K562 (cell line): Measurements from ENCODE around the gene CNOT6L. TPM values are rescaled to one million over a fixed set of nuclear protein-coding genes. Genes with fewer than 3 reads are reported as not detected.

ENCODE experiments used
- ELF2 ChIP-seq: fragments of 250-450 bp; sonication (Bioruptor Pico); IDR thresholded peaks from 2 replicates; pipeline ENCODE4 v1.5.0; 2021; ENCODE audit warnings: mild to moderate bottlenecking
- HDAC2 ChIP-seq: fragments of 450-650 bp; IDR thresholded peaks from 2 replicates; pipeline ENCODE4 v1.6.1; 2016; ENCODE audit warnings: mild to moderate bottlenecking
- ID3 ChIP-seq, 2 experiments: fragments of 250-450 bp in 1 of 2; fragments of 450-650 bp in 1 of 2; sonication (Bioruptor Pico) in 1 of 2; IDR thresholded peaks; 2 replicates each; pipeline versions ENCODE4 v1.6.1 to v1.8.0; 2016 to 2021; ENCODE audit warnings: mild to moderate bottlenecking in 2 of 2, moderate library complexity in 2 of 2, missing compliant biosample characterization in 1 of 2, missing genetic modification characterization in 1 of 2
- NFE2 ChIP-seq: IDR thresholded peaks from 2 replicates; pipeline ENCODE4 v1.6.1; 2014; ENCODE audit warnings: antibody characterized with exemption, low read depth
- RAD21 ChIP-seq, 2 experiments: fragments of 250-450 bp in 1 of 2; fragments of 450-650 bp in 1 of 2; sonication (Bioruptor Pico) in 1 of 2; formaldehyde crosslinking in 1 of 2; IDR thresholded peaks in 1 of 2; conservative IDR thresholded peaks in 1 of 2; 2 replicates each; pipeline versions ENCODE4 v1.4.0 to v1.8.0; 2020 to 2022; ENCODE audit warnings: mild to moderate bottlenecking in 2 of 2, moderate library complexity in 1 of 2
- RBBP5 ChIP-seq: fragments of 200-600 bp; sonication (generic); IDR thresholded peaks from 2 replicates; pipeline ENCODE4 v1.6.1; 2012; ENCODE audit warnings: borderline replicate concordance, mild to moderate bottlenecking, low read length, control low read depth, inconsistent platforms; ENCODE audit not compliant: insufficient read depth, poor library complexity, severe bottlenecking
- RCOR1 ChIP-seq, 2 experiments: IDR thresholded peaks; 2 replicates each; pipeline ENCODE4 v1.6.1; 2012; ENCODE audit warnings: low read depth in 2 of 2, low read length in 2 of 2, borderline replicate concordance in 1 of 2, improper control_type of control experiment in 1 of 2
- SMAD3 ChIP-seq: fragments of 450-650 bp; formaldehyde crosslinking; conservative IDR thresholded peaks from 2 replicates; pipeline ENCODE4 v1.4.0; 2020; ENCODE audit warnings: mild to moderate bottlenecking
- TAF1 ChIP-seq: IDR thresholded peaks from 2 replicates; pipeline ENCODE4 v1.6.1; 2011; ENCODE audit warnings: mild to moderate bottlenecking, low read length, moderate library complexity; ENCODE audit not compliant: insufficient read depth, control insufficient read depth, severe bottlenecking; ENCODE audit errors: extremely low read depth
- TBL1XR1 ChIP-seq, 2 experiments: IDR thresholded peaks; 2 replicates each; pipeline ENCODE4 v1.6.1; 2012; ENCODE audit warnings: improper control_type of control experiment in 2 of 2, low read length in 2 of 2, mild to moderate bottlenecking in 1 of 2
- ZNF197 ChIP-seq: fragments of 200-800 bp; sonication (Bioruptor generic); IDR thresholded peaks from 2 replicates; pipeline ENCODE4 v1.6.1; 2016; ENCODE audit warnings: low read depth, missing genetic modification characterization, missing compliant biosample characterization
- ZNF384 ChIP-seq: IDR thresholded peaks from 2 replicates; pipeline ENCODE4 v1.6.1; 2012; ENCODE audit warnings: low read depth, low read length, improper control_type of control experiment
- polyA plus RNA-seq, 8 experiments: library from polyadenylated mRNA; depleted of rRNA in 4 of 8; stranded (reverse) in 5 of 8; unstranded in 3 of 8; fragments of >200 nt; fragmentation: Nextera tagmentation in 2 of 8; fragmentation: Illumina TruSeq in 1 of 8; extraction: Ambion mirVana in 2 of 8; extraction: Trizol in 1 of 8; gene quantifications; 2 replicates each; pipeline versions ENCODE4 v1.2.1 to v1.2.3, GENCODE V29; 2011 to 2014; ENCODE audit warnings: inconsistent platforms in 1 of 8, missing spikeins in 1 of 8
- total RNA-seq, 7 experiments: library from RNA; depleted of rRNA in 6 of 7; stranded (reverse); fragments of >200 nt in 6 of 7; fragmentation: Illumina TruSeq in 2 of 7; extraction: Trizol in 2 of 7; gene quantifications; 2 replicates each; pipeline versions ENCODE4 v1.2.1 to v1.2.3, GENCODE V29; 2011 to 2021; ENCODE audit warnings: low replicate concordance in 1 of 7
- TF ChIP-seq, protein P1 (sequence below), 2 experiments: fragments of 450-650 bp; IDR thresholded peaks; 2 replicates each; pipeline ENCODE4 v1.6.1; 2016; ENCODE audit warnings: mild to moderate bottlenecking in 2 of 2, borderline replicate concordance in 1 of 2, low read depth in 1 of 2, moderate library complexity in 1 of 2
- TF ChIP-seq, protein P2 (sequence below): fragments of 250-450 bp; sonication (Bioruptor Pico); IDR thresholded peaks from 2 replicates; pipeline ENCODE4 v1.8.0; 2022; ENCODE audit warnings: inconsistent platforms, mild to moderate bottlenecking, moderate library complexity, borderline replicate concordance

Gene CNOT6L
- total and polyA plus RNA-seq, 9 of the 15 experiments (the other 6 are each of a cell fraction or from before 2014, with no cell fraction given), result 3.7 to 27.9 (median 6.5) TPM

GRCh38 chr4:77862478-77863216, 43.5 kb upstream of the CNOT6L start, which contains the start of gene MRPL1 (continued):
- peak; percentile 80; the same call in 1 of the 2 replicates for TF ChIP-seq ZNF197 (CRISPR knock-in tag)
- TF ChIP-seq NFE2, result peak; percentile 24; the same call in 1 of the 2 replicates
- TF ChIP-seq HDAC2, result peak; percentile 97
- TF ChIP-seq, protein P1, sequence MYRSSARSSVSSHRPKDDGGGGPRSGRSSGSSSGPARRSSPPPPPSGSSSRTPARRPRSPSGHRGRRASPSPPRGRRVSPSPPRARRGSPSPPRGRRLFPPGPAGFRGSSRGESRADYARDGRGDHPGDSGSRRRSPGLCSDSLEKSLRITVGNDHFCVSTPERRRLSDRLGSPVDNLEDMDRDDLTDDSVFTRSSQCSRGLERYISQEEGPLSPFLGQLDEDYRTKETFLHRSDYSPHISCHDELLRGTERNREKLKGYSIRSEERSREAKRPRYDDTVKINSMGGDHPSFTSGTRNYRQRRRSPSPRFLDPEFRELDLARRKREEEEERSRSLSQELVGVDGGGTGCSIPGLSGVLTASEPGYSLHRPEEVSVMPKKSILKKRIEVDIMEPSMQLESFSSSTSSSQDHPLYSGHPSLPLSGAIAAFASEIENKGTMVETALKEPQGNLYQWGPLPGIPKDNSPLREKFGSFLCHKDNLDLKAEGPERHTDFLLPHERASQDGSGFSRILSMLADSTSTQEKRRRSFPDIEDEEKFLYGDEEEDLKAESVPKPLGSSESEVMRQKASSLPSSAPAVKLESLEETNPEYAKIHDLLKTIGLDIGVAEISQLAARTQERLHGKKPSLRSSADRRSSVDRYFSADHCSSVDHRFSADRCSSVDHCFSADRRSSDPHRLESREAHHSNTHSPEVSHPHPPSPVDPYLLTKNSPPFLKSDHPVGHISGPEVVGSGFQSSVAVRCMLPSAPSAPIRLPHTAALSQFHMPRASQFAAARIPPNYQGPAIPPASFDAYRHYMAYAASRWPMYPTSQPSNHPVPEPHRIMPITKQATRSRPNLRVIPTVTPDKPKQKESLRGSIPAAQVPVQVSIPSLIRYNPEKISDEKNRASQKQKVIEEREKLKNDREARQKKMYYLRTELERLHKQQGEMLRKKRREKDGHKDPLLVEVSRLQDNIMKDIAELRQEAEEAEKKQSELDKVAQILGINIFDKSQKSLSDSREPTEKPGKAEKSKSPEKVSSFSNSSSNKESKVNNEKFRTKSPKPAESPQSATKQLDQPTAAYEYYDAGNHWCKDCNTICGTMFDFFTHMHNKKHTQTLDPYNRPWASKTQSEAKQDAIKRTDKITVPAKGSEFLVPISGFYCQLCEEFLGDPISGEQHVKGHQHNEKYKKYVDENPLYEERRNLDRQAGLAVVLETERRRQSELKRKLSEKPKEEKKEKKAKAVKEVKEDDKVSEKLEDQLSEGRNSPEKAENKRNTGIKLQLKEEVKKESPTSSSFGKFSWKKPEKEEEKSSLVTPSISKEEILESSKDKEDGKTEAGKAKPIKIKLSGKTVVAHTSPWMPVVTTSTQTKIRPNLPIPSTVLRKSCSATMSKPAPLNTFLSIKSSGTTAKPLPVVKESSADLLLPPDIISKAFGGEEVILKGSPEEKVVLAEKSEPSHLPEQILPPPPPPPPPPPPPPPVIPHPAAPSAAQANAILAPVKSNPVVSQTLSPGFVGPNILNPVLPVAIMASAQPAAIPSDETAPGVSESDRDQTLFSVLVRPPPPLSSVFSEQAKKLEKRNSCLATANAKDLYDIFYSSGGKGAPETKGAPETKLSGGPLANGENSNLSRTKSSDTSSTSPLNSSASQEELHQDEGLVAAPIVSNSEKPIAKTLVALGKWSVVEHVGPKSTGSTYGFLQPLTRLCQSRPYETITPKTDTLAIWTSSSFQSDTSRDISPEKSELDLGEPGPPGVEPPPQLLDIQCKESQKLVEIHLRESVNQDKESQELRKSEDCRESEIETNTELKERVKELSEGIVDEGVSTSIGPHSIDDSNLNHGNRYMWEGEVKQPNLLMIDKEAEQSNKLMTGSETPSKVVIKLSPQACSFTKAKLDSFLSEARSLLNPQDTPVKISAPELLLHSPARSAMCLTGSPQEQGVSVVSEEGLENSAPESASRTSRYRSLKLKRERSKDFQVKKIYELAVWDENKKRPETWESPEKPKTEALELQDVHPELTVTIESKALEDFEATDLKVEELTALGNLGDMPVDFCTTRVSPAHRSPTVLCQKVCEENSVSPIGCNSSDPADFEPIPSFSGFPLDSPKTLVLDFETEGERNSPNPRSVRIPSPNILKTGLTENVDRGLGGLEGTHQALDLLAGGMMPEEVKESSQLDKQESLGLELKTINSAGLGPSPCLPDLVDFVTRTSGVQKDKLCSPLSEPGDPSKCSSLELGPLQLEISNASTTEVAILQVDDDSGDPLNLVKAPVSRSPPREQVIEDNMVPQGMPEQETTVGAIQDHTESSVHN (IDR thresholded peaks at IDR 0.05; ENCODE audit: borderline replicate concordance in 1 of 2, low read depth in 1 of 2), result peak in 1 of 2 experiments; percentile 83; a peak in 2 of 4 replicates
- TF ChIP-seq RCOR1 (IDR thresholded peaks at IDR 0.05; ENCODE audit: borderline replicate concordance in 1 of 2, low read depth in 2 of 2, low read length in 2 of 2), result peak in 1 of 2 experiments; percentile 77; a peak in 1 of 4 replicates
- TF ChIP-seq, protein P2, sequence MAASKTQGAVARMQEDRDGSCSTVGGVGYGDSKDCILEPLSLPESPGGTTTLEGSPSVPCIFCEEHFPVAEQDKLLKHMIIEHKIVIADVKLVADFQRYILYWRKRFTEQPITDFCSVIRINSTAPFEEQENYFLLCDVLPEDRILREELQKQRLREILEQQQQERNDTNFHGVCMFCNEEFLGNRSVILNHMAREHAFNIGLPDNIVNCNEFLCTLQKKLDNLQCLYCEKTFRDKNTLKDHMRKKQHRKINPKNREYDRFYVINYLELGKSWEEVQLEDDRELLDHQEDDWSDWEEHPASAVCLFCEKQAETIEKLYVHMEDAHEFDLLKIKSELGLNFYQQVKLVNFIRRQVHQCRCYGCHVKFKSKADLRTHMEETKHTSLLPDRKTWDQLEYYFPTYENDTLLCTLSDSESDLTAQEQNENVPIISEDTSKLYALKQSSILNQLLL (CRISPR knock-in tag), result no peak
- peak; percentile 100 for TF ChIP-seq TAF1
- peak; percentile 2 to 5; a peak in 1 of 4 replicates for TF ChIP-seq RAD21 (CRISPR knock-in tag; conservative IDR thresholded peaks at IDR 0.05 in 1 of 2, IDR thresholded peaks at IDR 0.05 in 1 of 2)
- no peak for TF ChIP-seq ID3 (CRISPR knock-in tag; IDR thresholded peaks at IDR 0.05)
- peak; percentile 80; the same call in 1 of the 2 replicates for TF ChIP-seq ID3 (tag; IDR thresholded peaks at IDR 0.05)
- 0 out of 2 replicates have a peak, but pooled peaks have one; percentile 12 for TF ChIP-seq ZNF384
- peak in 1 of 2 experiments; percentile 86; a peak in 2 of 4 replicates for TF ChIP-seq TBL1XR1 (IDR thresholded peaks at IDR 0.05; ENCODE audit: low read length in 2 of 2)
- peak; percentile 81 for TF ChIP-seq ELF2 (CRISPR knock-in tag)
- TF ChIP-seq RBBP5, result peak; percentile 61
- 0 out of 2 replicates have a peak, but pooled peaks have one; percentile 36 for TF ChIP-seq SMAD3 (CRISPR knock-in tag)
